Skeletal muscle tissue (tissue), 4 donors: ENCODE results near the gene ETFB. TPM values are rescaled to one million over a fixed set of nuclear protein-coding genes. Genes with fewer than 3 reads are reported as not detected.
A peak's percentile ranks its signal among the peaks of the same experiment; 100 is the strongest.
"Not testable (repeated sequence)": the region's sequence is repeated elsewhere in the genome, so short reads cannot be mapped to it uniquely, and the experiment has no call there.

Experiments
- H3K27ac ChIP-seq: one replicate; pipeline ENCODE4 v1.7.0; 2013; ENCODE audit warnings: mild to moderate bottlenecking, low read depth, low read length, inconsistent platforms
- H3K27me3 ChIP-seq, 3 donors: one replicate each; pipeline ENCODE4 v1.7.0; 2013; ENCODE audit warnings: low read length in 3 of 3; ENCODE audit not compliant: control insufficient read depth in 3 of 3, insufficient read depth in 3 of 3
- H3K36me3 ChIP-seq, 3 donors: one replicate each; pipeline ENCODE4 v1.7.0; 2013; ENCODE audit warnings: low read length in 3 of 3; ENCODE audit not compliant: control insufficient read depth in 3 of 3, insufficient read depth in 3 of 3
- H3K4me1 ChIP-seq, 3 donors: one replicate each; pipeline ENCODE4 v1.7.0; 2013; ENCODE audit warnings: low read length in 3 of 3, mild to moderate bottlenecking in 3 of 3; ENCODE audit not compliant: control insufficient read depth in 3 of 3, insufficient read depth in 3 of 3
- H3K4me3 ChIP-seq, 3 donors: one replicate each; pipeline ENCODE4 v1.7.0; 2013; ENCODE audit warnings: low read length in 3 of 3
- H3K9ac ChIP-seq, 3 donors: one replicate each; pipeline ENCODE4 v1.7.0; 2013; ENCODE audit warnings: low read length in 3 of 3, mild to moderate bottlenecking in 3 of 3, moderate library complexity in 2 of 3, low read depth in 1 of 3
- H3K9me3 ChIP-seq, 3 donors: one replicate each; pipeline ENCODE4 v1.7.0; 2013; ENCODE audit warnings: low read length in 3 of 3; ENCODE audit not compliant: control insufficient read depth in 3 of 3
- total RNA-seq: library from RNA; depleted of rRNA; stranded (reverse); fragments of >200 nt; gene quantifications from one replicate; pipeline ENCODE4 v1.2.3, GENCODE V29; 2014
- donor health status: Osteomylitis.

ETFB gene
- 52.2 TPM for total RNA-seq

DNA sequence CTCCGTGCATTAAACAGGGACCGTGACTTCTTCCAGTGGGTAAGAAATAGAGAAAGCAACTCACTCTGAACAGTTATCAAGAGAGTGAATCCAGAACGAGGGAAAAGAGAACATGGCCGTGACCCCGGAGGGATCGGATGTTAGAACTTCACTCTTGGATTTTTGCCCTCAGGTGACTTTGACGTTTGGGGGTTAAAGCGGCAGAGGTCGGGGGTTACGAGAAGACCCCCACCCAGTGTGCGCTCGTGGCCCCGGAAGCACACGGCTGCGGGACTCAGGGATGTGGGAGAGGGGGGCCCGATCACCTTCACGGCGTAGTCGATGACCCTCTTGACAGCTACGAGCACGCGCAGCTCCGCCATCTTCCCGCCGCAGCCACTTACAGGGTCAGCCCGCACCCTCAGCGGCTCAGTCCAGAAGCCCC lies at the start of gene ETFB:
TSS of gene ETFB (minus strand) at position 424 of the 424 bp plus-strand sequence. CDS start at position 362, 62 bp downstream.
- peak within 1 kb of the TSS; percentile 89 to 99 (median 98) for H3K9ac ChIP-seq

DNA sequence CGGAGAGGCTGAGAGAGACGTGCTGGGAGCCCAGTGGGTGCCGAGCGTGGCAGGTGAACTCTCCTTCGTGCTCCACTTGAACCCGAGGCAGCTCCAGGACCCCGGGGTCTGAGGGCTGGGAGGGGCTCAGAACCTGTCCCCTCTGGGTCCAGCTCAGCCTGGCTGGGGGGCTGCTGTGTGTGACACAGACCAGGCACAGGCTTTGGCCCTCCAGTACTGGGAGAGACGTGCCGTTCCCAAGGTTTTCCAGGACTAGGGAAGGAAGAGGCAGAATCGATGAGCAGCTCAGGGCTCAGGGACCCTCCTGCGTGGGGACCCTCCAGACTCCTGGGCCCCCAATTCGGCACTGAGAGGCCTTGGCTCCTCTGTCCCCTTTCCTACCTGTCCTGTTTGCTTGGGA lies 49.0 kb upstream of the ETFB start:
- no peak overlapping the region for H3K4me3 ChIP-seq
- H3K27me3 ChIP-seq: peaks cover 0 to 8% (median 0%) of the 10 kb centered on the region in 3 donors
- no peaks in the 10 kb centered on the region for H3K36me3 ChIP-seq
- no peaks in the 10 kb centered on the region for H3K4me1 ChIP-seq
- no peak overlapping the region for H3K9ac ChIP-seq
- H3K9me3 ChIP-seq: no peaks in the 10 kb centered on the region
- no peak overlapping the region for H3K27ac ChIP-seq

More for the DNA sequence above, at the start of gene ETFB:
- H3K4me3 ChIP-seq: peak within 1 kb of the TSS; percentile 87 to 98 (median 95)
- H3K36me3 ChIP-seq: no peaks in the 10 kb centered on the region
- H3K27ac ChIP-seq: peak within 1 kb of the TSS; percentile 93
- H3K27me3 ChIP-seq: no peaks in the 10 kb centered on the region
- H3K9me3 ChIP-seq: no peaks in the 10 kb centered on the region
- peaks cover 31 to 44% (median 32%) of the 10 kb centered on the region in 3 donors for H3K4me1 ChIP-seq

DNA sequence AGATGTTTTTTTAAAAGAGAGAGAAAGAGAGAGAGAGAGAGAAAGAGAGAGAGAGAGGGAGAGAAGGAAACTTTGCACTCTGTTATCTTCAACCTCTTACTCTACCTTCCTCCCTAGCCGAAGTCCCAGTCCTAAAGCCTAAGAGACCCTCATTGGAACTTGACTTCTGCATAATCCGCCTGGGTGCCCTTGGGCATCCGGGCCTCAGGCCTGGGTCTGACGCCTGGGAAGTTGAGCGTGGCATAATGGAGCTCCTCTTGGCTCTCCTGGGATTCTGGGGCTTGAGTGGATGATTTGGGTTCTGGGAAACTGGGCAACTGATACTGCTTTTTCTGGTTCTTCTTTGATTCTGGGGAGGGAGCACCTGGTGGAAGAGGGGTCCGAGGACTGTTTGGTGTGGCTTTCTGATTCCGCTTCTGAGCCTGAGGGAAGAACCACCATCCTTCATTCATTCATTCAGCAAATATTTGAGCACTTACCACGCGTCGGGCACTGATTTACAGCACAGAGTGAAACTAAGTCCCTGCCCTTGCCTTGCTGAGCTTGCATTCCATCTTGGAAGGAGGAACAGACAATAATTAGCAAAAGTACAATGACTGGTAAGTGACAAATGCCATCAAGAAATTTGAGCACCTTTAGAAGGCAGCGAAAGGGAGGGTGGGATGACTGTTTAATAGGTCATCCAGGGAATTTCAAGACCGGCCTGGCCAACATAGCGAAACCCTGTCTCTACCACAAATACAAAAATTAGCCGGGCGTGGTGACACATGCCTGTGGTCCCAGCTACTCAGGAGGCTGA lies 45.0 kb upstream of the ETFB start:
- peaks cover 0 to 5% (median 0%) of the 10 kb centered on the region in 3 donors for H3K27me3 ChIP-seq
- H3K9ac ChIP-seq: no peak overlapping the region
- H3K4me3 ChIP-seq: no peak overlapping the region
- H3K4me1 ChIP-seq: no peaks in the 10 kb centered on the region
- H3K27ac ChIP-seq: no peak overlapping the region
- no peaks in the 10 kb centered on the region for H3K36me3 ChIP-seq
- peaks cover 0 to 3% (median 0%) of the 10 kb centered on the region in 3 donors for H3K9me3 ChIP-seq

DNA sequence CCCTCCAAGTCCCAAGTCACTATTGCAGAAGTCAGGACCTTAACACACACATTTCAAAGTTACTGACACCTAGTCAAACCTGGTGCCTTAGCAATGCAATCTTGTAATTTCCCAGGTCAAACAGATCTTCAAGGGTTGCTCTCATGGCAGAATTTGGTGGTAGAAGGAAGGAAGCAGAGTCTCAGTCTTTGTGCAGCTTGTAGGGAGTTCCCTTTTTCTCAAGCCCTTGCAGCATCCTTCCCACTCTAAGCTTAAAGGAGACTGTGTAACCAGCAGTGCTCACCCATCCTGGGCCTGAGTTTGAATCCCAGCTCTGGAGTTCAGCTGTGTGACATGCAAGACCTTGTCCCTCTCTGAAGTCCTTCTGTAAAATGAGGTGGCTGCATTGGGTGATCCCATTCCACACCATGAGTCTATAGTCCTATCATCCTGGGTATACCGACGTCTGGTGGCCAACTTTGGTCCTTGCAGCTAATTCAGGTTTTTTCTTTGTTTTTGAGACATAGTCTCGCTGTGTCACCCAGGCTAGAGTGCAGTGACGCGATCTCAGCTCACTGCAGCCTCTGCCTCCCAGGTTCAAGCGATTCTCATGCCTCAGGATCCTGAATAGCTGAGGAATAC lies 41.4 kb upstream of the ETFB start:
- Histone ChIP-seq H3K4me3 (no peak overlapping the region), H3K9me3 (peaks cover 0 to 5% (median 3%) of the 10 kb centered on the region in 3 donors), H3K4me1 (no peaks in the 10 kb centered on the region), H3K27ac (no peak overlapping the region), H3K36me3 (no peaks in the 10 kb centered on the region), H3K27me3 (peaks cover 0 to 2% (median 0%) of the 10 kb centered on the region in 3 donors), H3K9ac (no peak overlapping the region)

DNA sequence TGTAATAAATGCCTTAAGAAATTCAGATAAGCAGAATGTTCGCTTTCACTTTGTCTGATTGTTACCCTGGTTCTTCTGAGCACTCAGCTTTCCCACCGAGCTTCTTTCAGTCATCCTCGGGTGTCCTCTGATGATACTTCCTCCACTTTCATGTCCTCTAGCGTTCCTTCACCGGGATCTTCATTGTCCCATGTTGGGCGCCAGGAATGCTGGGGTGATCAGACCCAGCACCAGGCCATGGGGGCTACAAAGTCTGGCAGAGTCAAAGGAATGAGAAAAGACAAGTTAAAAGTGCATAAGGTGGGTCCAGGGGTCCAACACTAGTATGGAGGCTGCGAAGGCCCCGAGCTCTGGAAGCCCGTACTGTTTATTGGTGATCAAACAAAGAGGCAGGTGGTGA lies 35.9 kb upstream of the ETFB start:
- Histone ChIP-seq H3K9me3 (peaks cover 0 to 5% (median 3%) of the 10 kb centered on the region in 3 donors), H3K4me1 (no peaks in the 10 kb centered on the region), H3K36me3 (no peaks in the 10 kb centered on the region), H3K4me3 (no peak overlapping the region), H3K27ac (no peak overlapping the region), H3K27me3 (no peaks in the 10 kb centered on the region), H3K9ac (no peak overlapping the region)

DNA sequence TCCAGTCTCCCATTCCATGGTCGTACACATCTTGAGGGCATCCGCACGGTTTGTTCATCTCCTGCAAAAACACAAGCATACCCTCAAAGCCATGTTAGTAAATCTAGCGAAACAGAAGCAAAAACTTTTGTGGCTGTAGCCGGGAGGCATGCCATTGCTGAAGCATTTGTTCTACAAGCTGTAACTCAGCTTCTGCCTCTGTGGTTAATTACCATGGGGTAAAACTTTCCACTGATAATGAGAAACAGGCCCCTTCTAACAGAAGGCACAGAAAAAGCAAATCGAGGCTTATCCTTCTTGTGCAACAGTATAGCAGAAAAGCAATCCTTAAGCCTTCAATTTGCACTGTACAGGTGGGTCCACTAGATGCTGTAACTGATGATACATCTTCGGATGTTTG lies 33.7 kb upstream of the ETFB start:
- not testable (repeated sequence) for H3K36me3 ChIP-seq, H3K9ac ChIP-seq, H3K27me3 ChIP-seq, H3K4me3 ChIP-seq, H3K4me1 ChIP-seq, H3K27ac ChIP-seq, H3K9me3 ChIP-seq

DNA sequence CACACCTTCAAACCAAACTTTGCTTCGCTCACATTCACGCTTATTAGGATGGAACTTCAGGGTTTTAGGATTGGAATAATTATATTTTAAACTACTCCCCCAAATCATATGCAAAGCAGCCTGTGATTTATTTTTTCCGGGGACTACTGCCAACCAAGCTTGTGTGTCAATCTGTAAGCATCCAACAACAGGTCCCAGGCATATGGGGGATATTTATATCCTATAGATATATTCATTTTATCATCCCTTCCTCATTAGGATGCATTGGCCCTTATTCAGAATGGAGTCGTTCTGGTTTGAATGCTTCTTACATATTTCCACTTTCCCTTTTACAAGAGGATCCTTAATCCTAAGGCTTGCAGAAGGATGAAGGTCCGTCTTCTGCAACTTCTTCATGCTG lies 33.0 kb upstream of the ETFB start:
- Histone ChIP-seq H3K4me1 (peaks cover 3 to 7% (median 4%) of the 10 kb centered on the region in 3 donors), H3K27me3 (no peaks in the 10 kb centered on the region), H3K9me3 (peaks cover 0 to 3% (median 0%) of the 10 kb centered on the region in 3 donors), H3K27ac (no peak overlapping the region), H3K36me3 (no peaks in the 10 kb centered on the region), H3K4me3 (no peak overlapping the region), H3K9ac (no peak overlapping the region)

DNA sequence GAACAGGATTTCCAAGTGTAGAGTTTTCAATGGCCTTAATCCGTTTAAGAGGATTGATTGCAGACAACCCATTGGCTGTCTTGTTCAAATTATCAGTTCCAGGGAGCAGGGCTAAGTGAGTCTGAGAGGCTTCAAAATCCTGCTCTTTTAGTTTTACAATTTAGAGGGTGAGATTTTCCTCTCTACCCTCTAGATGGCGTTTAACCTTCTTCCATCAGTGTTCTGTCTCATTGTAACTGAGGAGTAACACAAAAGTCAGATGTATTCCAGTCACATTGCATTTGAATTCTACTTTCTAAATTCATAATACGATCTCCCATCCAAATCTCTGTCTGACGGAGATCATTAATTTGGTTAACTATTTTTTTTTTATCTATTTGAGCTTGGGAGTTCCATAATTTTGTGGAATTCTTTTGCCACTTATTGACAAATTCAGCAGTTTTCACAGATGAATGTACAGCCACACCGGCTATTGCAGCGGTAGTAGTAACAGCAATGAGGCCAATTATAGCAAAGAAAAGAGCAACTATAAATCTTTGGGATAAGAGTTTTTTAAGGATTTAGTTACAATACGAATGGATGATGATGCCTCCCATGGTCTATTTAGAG lies 32.0 kb upstream of the ETFB start:
- Histone ChIP-seq H3K27me3 (no peaks in the 10 kb centered on the region), H3K4me3 (no peak overlapping the region), H3K36me3 (no peaks in the 10 kb centered on the region), H3K27ac (no peak overlapping the region), H3K9me3 (no peaks in the 10 kb centered on the region), H3K4me1 (peaks cover 3 to 11% (median 7%) of the 10 kb centered on the region in 3 donors), H3K9ac (no peak overlapping the region)

DNA sequence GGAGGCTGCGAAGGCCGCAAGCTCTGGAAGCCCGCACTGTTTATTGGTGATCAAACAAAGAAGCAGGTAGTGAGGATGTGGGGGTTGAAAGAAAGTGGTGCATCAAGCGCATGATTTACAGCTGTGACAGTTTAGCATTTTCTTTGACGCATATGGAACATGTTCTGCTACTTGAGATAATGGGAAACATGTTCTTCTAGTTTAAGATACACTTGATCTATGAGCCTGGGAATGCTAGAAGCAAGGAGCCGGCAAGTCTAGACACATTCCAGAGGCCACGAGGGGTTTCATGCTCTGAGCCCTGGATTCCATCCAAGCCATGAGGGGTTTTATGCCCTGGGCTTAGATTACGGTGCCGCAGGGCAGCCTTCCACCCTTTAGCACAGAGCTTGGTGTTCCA lies 31.3 kb upstream of the ETFB start:
- not testable (repeated sequence) for H3K4me3 ChIP-seq, H3K27ac ChIP-seq, H3K36me3 ChIP-seq, H3K9me3 ChIP-seq, H3K9ac ChIP-seq, H3K27me3 ChIP-seq
- H3K4me1 ChIP-seq: peaks cover 3 to 11% (median 7%) of the 10 kb centered on the region in 3 donors

DNA sequence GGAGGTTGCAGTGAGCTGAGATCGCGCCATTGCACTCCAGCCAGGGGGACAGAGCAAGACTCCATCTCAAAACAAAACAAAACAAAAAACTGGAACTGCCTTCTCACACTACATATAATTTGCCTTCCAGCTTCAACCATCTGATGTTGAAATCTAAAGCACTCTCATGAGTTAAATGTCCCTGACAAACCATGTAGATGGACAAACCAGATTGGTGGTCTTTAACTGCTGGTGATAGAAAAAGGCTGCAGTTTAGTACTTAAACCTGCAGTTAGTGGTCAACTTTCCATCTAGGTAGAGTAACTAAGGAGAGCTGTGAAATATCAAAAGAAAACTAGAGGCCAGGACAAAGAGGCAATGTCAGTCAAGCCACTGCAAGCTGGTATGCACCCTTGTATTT lies 30.0 kb upstream of the ETFB start:
- H3K4me1 ChIP-seq: peaks cover 3 to 11% (median 7%) of the 10 kb centered on the region in 3 donors
- no peaks in the 10 kb centered on the region for H3K36me3 ChIP-seq
- H3K27ac ChIP-seq: no peak overlapping the region
- H3K9ac ChIP-seq: no peak overlapping the region
- no peak overlapping the region for H3K4me3 ChIP-seq
- peaks cover 0 to 4% (median 0%) of the 10 kb centered on the region in 3 donors for H3K27me3 ChIP-seq
- no peaks in the 10 kb centered on the region for H3K9me3 ChIP-seq
